Adrenal gland (tissue), 5 donors: ENCODE data around the gene SPCS2.
"Not testable (repeated sequence)": the region's sequence is repeated elsewhere in the genome, so short reads cannot be mapped to it uniquely, and the experiment has no call there.

ENCODE experiments used
- CTCF ChIP-seq, 6 experiments: fragments of 450-650 bp in 4 of 6; fragments of 200-600 bp in 2 of 6; sonication (generic) in 1 of 6; IDR thresholded peaks; 1 replicate in 5 of 6; 2 replicates in 1 of 6; pipeline versions ENCODE4 v1.5.1 to v1.8.0; 2016 to 2021; ENCODE audit warnings: antibody characterized with exemption in 6 of 6, mild to moderate bottlenecking in 2 of 6, moderate library complexity in 1 of 6
- POLR2A ChIP-seq, 2 donors: fragments of 450-650 bp; IDR thresholded peaks; one replicate each; pipeline ENCODE4 v1.6.1; 2017; ENCODE audit warnings: antibody characterized with exemption in 2 of 2, mild to moderate bottlenecking in 2 of 2, moderate library complexity in 1 of 2
- donor health status: DM: no; HTN: no; CAD: no.

- not testable (repeated sequence) for TF ChIP-seq CTCF, POLR2A (IDR thresholded peaks at IDR 0.05)
Measured at GRCh38 chr11:75019200-75019599, 70.1 kb downstream of the SPCS2 start.
